Placental epithelial cell (primary cell): ENCODE measurements around the gene TFB2M. TPM values are rescaled to one million over a fixed set of nuclear protein-coding genes. Genes with fewer than 3 reads are reported as not detected.

Experiments
- small RNA-seq: library from RNA; depleted of rRNA; stranded (forward); fragments of <200 nt; gene quantifications from one replicate; pipeline ENCODE3, GENCODE V24; 2012
- total RNA-seq: library from RNA; depleted of rRNA; stranded (reverse); fragments of >200 nt; gene quantifications from 2 replicates; pipeline ENCODE4 v1.2.3, GENCODE V29; 2012

Gene TFB2M
- 11.0 and 15.2 TPM in 2 replicates for total RNA-seq

DNA sequence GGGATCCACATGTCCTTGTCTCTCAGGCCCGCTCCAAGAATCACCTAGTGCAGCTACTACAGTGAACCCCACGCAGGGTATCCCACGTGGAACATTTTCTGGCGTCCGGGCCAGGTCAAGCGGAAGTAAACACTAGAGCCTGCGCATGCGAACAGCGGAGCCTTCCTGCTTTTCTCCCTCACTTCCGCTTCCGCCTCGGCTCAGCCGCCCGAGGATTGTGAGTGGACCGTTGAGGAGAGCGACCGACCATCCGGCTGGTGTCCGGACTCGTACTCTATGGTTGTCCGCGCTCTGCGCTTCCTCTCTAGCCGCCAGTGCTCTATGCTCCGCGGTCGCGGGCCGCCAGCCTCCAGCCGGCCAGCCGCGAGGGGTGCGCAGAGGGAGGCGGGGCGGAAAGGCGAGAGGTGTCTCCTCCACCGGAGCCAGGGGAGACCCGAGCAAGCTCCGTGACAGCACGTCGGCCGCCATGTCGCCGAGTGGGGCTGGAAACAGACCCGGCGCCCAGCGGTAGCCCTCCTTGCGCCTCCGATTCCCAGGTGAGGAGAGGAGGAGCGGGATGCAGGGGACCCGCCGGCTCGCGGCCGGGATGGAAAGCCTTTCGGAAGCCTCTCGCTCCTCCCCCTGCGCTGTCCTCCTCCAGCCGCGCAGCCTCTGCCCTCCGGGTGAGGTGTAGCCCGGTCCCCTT is at the start of gene TFB2M, which contains the start of gene CNST:
Gene TFB2M, minus strand, starts transcription at position 134 of the 685 bp plus-strand sequence. Its CDS starts 123 bp downstream, at position 11.
Gene CNST, plus strand, starts transcription at position 329 of the 685 bp plus-strand sequence. CDS start 25,107 bp downstream, outside the sequence.

DNA sequence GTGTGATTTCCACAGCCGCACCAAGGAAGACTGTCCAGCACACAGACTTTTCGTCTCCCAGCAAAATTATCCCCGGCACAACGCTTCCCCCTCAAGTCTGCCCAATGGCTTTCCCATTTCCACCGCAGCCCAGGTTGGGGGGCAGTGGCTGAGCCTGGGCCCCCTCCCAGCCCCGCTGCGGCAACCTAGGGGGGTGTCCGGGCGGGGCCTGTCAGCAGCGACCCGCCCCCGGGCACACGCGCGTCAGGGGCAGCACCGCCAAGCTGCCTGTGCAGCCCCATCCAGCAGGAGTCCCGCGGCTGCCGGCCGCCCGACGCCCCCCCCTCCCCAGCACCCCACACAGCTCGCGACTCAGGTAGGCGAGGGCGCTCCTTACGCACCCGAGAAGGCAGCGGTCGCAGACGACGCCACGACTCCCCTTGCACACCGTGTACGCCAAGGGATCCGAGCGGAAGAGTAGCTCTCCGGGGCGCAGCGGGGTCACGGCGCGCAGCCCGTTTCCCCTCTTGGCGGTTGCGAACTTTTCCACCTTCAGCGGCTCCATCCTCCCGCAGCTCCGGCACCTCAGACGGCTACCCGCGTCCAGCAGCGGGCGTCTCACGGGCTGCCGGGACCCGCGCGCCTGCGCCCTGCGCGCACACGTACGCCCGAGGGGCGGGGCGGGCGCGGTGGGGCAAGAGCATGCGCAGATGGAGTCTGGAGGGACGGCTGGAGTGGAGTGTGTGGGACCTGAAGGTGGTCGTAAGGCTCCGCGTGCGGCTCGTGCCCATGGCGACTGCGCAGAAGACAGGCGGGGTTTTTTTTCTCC is 59.2 kb downstream of the TFB2M start, which contains the start of gene SMYD3:
Gene SMYD3, minus strand, starts transcription at position 606 of the 808 bp plus-strand sequence.

Small RNA genes lying within 50 kb of the gene (small RNA-seq; reads per million reads assigned to genes)
- gene AL356583.2 = not detected

Other genes with a start within 250 kb of the TFB2M start
- gene SMYD3, start 59.0 kb downstream of the TFB2M start, total RNA-seq = 15.0 and 21.6 TPM in 2 replicates
- gene CNST, start 195 bp upstream of the TFB2M start, total RNA-seq = 10.6 and 15.3 TPM in 2 replicates
- 16.9 and 34.2 TPM in 2 replicates for gene SCCPDH, start 158.1 kb upstream of the TFB2M start, total RNA-seq